ENCODE measurements around the gene RBBP5.

RBBP5 gene

DNA sequence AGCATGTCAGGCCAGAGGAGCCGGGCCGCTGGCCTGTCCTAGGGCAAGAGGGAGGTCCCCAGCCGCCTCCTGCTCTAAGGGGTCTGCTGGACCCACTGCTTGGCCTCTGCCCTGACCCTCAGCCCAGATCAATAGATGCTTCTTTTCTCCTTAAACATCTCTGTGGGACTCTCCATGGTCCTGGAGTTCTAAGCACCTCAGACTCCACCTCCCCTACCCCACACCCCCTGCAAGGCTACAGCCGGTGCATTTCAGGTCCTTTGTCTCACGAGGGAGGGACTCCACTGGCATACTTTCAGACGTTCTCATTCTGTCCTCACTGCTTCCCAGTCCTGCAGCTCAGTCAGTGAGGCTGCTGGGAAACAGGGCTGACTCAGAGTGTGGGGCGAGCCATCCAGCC is 67.8 kb downstream of the RBBP5 start:
- no peak for DNase-seq

- no peak for DNase-seq
These were observed 68.5 kb downstream of the RBBP5 start for GRCh38 chr1:205053296-205053695.

- DNase-seq, result no peak
These were observed 69.1 kb downstream of the RBBP5 start for GRCh38 chr1:205052690-205053089.

GRCh38 chr1:205049479-205049878 is 72.3 kb downstream of the RBBP5 start:
- no peak for DNase-seq

- DNase-seq, result no peak
These were observed 73.4 kb downstream of the RBBP5 start for GRCh38 chr1:205048382-205048781.

GRCh38 chr1:205047764-205048231 is 74.0 kb downstream of the RBBP5 start:
- no peak for DNase-seq

GRCh38 chr1:205046870-205047269 is 74.9 kb downstream of the RBBP5 start:
- no peak for DNase-seq

DNA sequence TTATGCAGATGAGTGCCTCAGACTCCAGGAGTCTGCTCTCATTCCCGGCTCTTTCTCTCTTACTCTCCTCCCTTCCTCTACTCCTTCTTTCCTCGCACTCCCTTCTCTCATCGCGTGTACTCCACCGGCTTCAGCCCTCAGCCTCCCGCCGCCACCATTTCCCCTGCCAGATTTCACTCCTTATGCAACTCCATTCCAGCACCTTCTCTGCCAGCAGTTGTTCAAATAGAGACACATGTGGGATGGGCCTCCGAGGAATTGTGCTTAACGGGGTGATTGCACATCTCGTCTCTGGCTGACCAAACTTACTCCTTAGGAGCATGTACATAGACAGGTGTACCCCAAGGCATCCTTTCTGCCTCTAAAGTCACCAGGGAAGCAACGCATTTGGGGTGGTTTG is 76.6 kb downstream of the RBBP5 start:
- DNase-seq, result no peak

GRCh38 chr1:205044741-205045140 is 77.0 kb downstream of the RBBP5 start:
- DNase-seq, result no peak

DNA sequence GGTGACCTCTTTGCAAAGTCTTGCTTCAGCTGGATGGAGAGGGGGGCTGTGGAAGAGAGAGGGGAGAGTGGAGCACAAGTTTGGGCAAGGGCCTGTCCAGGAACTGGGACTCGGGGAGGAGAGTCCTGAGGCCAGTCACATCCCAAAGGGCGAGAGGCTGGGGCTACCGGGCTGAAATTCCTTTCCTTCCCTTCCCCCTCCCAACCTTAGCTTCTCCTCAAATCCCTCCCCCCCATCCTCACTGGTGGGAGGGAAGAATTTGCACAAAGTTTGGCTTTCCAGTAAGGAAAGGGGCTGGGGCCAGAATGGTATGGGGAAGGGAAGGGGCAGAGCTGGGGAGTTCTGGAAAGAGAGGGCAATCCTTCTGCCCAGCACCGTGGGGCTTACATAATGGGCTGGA is 77.9 kb downstream of the RBBP5 start:
- DNase-seq, result no peak

GRCh38 chr1:205042911-205043806 is 78.6 kb downstream of the RBBP5 start, which contains the start of gene CNTN2:
Gene CNTN2 (plus strand): TSS chr1:205043212. CDS start chr1:205053186, 9,974 bp downstream.
- DNase-seq, result no peak

- no peak for DNase-seq
These were observed 79.5 kb downstream of the RBBP5 start for GRCh38 chr1:205041998-205042910.

DNA sequence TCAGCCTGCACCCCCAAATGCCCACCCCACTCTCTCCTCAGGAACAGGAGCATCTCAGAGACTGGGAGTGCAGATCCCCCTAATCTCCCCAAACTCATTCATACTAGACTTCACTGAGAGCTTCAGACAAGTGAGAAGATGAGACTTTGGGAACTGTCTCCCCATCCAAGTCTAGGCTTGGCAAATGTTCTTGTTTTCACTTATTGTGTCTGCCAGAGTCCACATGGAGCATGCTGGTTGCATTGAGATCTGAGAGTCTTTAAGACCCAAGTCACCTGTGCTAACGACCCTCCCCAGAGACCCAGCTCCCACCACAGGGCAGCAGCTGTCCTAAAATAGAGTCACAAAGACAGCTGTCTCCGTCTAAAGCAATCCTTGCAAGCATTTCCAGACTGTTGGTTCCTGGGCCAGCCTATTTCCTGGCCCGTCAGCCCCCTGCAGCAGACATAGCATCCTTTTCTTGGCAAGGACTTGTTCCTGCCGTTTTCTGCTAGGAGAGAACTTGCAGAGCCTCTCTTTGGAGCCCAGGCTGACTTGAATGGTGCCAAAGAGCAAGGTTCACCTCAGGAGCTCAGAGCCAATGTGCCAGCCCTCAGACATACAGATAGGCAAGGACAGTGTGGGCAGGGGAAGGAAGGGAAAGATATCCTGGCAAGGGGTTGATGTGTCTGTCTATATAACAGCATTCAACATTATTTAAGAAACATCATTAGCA is 80.6 kb downstream of the RBBP5 start:
- DNase-seq, result no peak

- no peak for DNase-seq
These were observed 83.5 kb downstream of the RBBP5 start for GRCh38 chr1:205038132-205038786.

GRCh38 chr1:205037539-205037938 is 84.2 kb downstream of the RBBP5 start:
- no peak for DNase-seq

All from inflammatory macrophage treated with lipopolysaccharide for 4 hours (primary cell).